ENCODE measurements around the gene DNAJB14. TPM values are rescaled to one million over a fixed set of nuclear protein-coding genes. Genes with fewer than 3 reads are reported as not detected.
"Not testable (repeated sequence)": the region's sequence is repeated elsewhere in the genome, so short reads cannot be mapped to it uniquely, and the experiment has no call there.

The DNAJB14 gene
- total RNA-seq, 1 donor from 2014 or later: 55.2 TPM

- Mint-ChIP-seq H3K9me3 (ENCODE audit: unreplicated experiment) (no peaks in the 10 kb centered on the region), H3K4me1 (ENCODE audit: unreplicated experiment) (peaks cover 3% of the 10 kb centered on the region), H3K27me3 (ENCODE audit: unreplicated experiment) (no peaks in the 10 kb centered on the region), H3K4me3 (ENCODE audit: unreplicated experiment) (no peak overlapping the region), H3K36me3 (ENCODE audit: low read depth, unreplicated experiment) (no peaks in the 10 kb centered on the region), H3K27ac (ENCODE audit: unreplicated experiment) (no peak overlapping the region)
- DNase-seq (ENCODE audit: low spot score): no peak
- no peak for TF ChIP-seq CTCF (IDR thresholded peaks at IDR 0.05; ENCODE audit: unreplicated experiment)
Observed at GRCh38 chr4:99965674-99966350, 19.4 kb upstream of the DNAJB14 start.

- TF ChIP-seq CTCF (IDR thresholded peaks at IDR 0.05; ENCODE audit: unreplicated experiment): no peak
- no peak for DNase-seq (ENCODE audit: low spot score)
- no peaks in the 10 kb centered on the region for H3K36me3 Mint-ChIP-seq (ENCODE audit: low read depth, unreplicated experiment)
- no peak overlapping the region for H3K4me3 Mint-ChIP-seq (ENCODE audit: unreplicated experiment)
- peaks cover 3% of the 10 kb centered on the region for H3K4me1 Mint-ChIP-seq (ENCODE audit: unreplicated experiment)
- no peaks in the 10 kb centered on the region for H3K27me3 Mint-ChIP-seq (ENCODE audit: unreplicated experiment)
- no peaks in the 10 kb centered on the region for H3K9me3 Mint-ChIP-seq (ENCODE audit: unreplicated experiment)
- no peak overlapping the region for H3K27ac Mint-ChIP-seq (ENCODE audit: unreplicated experiment)
Observed at GRCh38 chr4:99965173-99965572, 18.8 kb upstream of the DNAJB14 start.

- DNase-seq (ENCODE audit: low spot score): no peak
- Mint-ChIP-seq H3K36me3 (ENCODE audit: low read depth, unreplicated experiment) (no peaks in the 10 kb centered on the region), H3K4me3 (ENCODE audit: unreplicated experiment) (no peak overlapping the region), H3K27me3 (ENCODE audit: unreplicated experiment) (no peaks in the 10 kb centered on the region), H3K9me3 (ENCODE audit: unreplicated experiment) (no peaks in the 10 kb centered on the region), H3K27ac (ENCODE audit: unreplicated experiment) (no peak overlapping the region), H3K4me1 (ENCODE audit: unreplicated experiment) (no peaks in the 10 kb centered on the region)
- no peak for TF ChIP-seq CTCF (IDR thresholded peaks at IDR 0.05; ENCODE audit: unreplicated experiment)
Observed at GRCh38 chr4:99961711-99962110, 15.3 kb upstream of the DNAJB14 start.

- Mint-ChIP-seq H3K36me3 (ENCODE audit: low read depth, unreplicated experiment) (peaks cover 5% of the 10 kb centered on the region), H3K4me3 (ENCODE audit: unreplicated experiment) (no peak overlapping the region), H3K27me3 (ENCODE audit: unreplicated experiment) (no peaks in the 10 kb centered on the region), H3K4me1 (ENCODE audit: unreplicated experiment) (no peaks in the 10 kb centered on the region), H3K9me3 (ENCODE audit: unreplicated experiment) (no peaks in the 10 kb centered on the region), H3K27ac (ENCODE audit: unreplicated experiment) (no peak overlapping the region)
- no peak for DNase-seq (ENCODE audit: low spot score)
- no peak for TF ChIP-seq CTCF (IDR thresholded peaks at IDR 0.05; ENCODE audit: unreplicated experiment)
Observed at GRCh38 chr4:99960648-99961047, 14.2 kb upstream of the DNAJB14 start.

DNA sequence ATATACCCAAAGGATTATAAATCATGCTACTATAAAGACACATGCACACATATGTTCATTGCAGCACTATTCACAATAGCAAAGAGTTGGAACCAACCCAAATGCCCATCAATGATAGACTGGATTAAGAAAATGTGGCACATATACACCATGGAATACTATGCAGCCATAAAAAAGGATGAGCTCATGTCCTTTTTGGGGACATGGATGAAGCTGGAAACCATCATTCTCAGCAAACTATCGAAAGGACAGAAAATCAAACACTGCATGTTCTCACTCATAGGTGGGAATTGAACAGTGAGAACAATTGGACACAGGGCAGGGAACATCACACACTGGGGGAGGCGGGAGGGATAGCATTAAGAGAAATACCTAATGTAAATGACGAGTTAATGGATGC, 11.8 kb upstream of the DNAJB14 start:
- not testable (repeated sequence) for H3K4me3 Mint-ChIP-seq (ENCODE audit: unreplicated experiment); H3K9me3 Mint-ChIP-seq (ENCODE audit: unreplicated experiment); H3K27me3 Mint-ChIP-seq (ENCODE audit: unreplicated experiment); DNase-seq (ENCODE audit: low spot score); H3K4me1 Mint-ChIP-seq (ENCODE audit: unreplicated experiment); H3K27ac Mint-ChIP-seq (ENCODE audit: unreplicated experiment); H3K36me3 Mint-ChIP-seq (ENCODE audit: low read depth, unreplicated experiment)

Measured in endothelial cell (in vitro differentiated cells).